ENCODE data around the gene CRTC2. TPM values are rescaled to one million over a fixed set of nuclear protein-coding genes. Genes with fewer than 3 reads are reported as not detected.

CRTC2 gene
- total and polyA plus RNA-seq, 9 of the 15 experiments (the other 6 are each of a cell fraction or from before 2014, with no cell fraction given): 2.7 to 26.4 (median 10.2) TPM

GRCh38 chr1:153932156-153933131 is 26.0 kb downstream of the CRTC2 start:
- H3K4me2 ChIP-seq (ENCODE audit: insufficient read depth, low read length): no peak overlapping the region
- in situ Hi-C loops (cut with MboI) (no loop called here), intact Hi-C loops (cut with micrococcal nuclease) (no loop called here)
- BruUV-seq (replicated peaks): no TSS peak
- no peaks in the 10 kb centered on the region for H3K27me3 ChIP-seq (ENCODE audit: control insufficient read depth in 2 of 2, insufficient read depth in 2 of 2, low read length in 2 of 2)
- no peaks in the 10 kb centered on the region for H3K79me2 ChIP-seq (ENCODE audit: control insufficient read depth, insufficient read depth, low read length)
- ChIA-PET POLR2A (interaction anchor here (0.6 to 1.7 kb wide), 5 partner anchors 9 to 116 kb away, joined by 3 to 5 read pairs (median 3); partner anchors contain the start of genes GATAD2B and JTB), CTCF (ENCODE audit: low intra/inter-chr PET ratio) (no interaction called here)
- H3K27ac ChIP-seq (ENCODE audit: extremely low read depth, low read depth, low read length): no peak overlapping the region
- TF ChIP-seq MCM5 (IDR thresholded peaks at IDR 0.05; ENCODE audit: low read depth) (no peak), RBFOX2 (IDR thresholded peaks at IDR 0.05; ENCODE audit: low read depth, low read length) (0 out of 2 replicates have a peak, but pooled peaks have one; percentile 20), PTRF (tag; IDR thresholded peaks at IDR 0.05) (no peak), STAT5B (CRISPR knock-in tag; IDR thresholded peaks at IDR 0.05) (no peak), POLR2G (IDR thresholded peaks at IDR 0.05; ENCODE audit: low read depth, low read length) (peak; percentile 55), NCOA1 (IDR thresholded peaks at IDR 0.05; ENCODE audit: low read depth) (no peak), ZNF76 (CRISPR knock-in tag; IDR thresholded peaks at IDR 0.05; ENCODE audit: borderline replicate concordance) (no peak), RFX5 (IDR thresholded peaks at IDR 0.05; ENCODE audit: low read depth, low read length) (no peak)
- TF ChIP-seq, protein P1, sequence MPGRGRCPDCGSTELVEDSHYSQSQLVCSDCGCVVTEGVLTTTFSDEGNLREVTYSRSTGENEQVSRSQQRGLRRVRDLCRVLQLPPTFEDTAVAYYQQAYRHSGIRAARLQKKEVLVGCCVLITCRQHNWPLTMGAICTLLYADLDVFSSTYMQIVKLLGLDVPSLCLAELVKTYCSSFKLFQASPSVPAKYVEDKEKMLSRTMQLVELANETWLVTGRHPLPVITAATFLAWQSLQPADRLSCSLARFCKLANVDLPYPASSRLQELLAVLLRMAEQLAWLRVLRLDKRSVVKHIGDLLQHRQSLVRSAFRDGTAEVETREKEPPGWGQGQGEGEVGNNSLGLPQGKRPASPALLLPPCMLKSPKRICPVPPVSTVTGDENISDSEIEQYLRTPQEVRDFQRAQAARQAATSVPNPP (IDR thresholded peaks at IDR 0.05; ENCODE audit: borderline replicate concordance, insufficient read depth, insufficient read length): no peak
- TF ChIP-seq, protein P2, sequence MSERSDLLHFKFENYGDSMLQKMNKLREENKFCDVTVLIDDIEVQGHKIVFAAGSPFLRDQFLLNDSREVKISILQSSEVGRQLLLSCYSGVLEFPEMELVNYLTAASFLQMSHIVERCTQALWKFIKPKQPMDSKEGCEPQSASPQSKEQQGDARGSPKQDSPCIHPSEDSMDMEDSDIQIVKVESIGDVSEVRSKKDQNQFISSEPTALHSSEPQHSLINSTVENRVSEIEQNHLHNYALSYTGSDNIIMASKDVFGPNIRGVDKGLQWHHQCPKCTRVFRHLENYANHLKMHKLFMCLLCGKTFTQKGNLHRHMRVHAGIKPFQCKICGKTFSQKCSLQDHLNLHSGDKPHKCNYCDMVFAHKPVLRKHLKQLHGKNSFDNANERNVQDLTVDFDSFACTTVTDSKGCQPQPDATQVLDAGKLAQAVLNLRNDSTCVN (CRISPR knock-in tag; IDR thresholded peaks at IDR 0.05): no peak
- no peaks in the 10 kb centered on the region for H3K9me1 ChIP-seq (ENCODE audit: control insufficient read depth, insufficient read depth, low read length)
- H3K9me3 ChIP-seq (replicated peaks; ENCODE audit: control insufficient read depth, insufficient read depth, low read depth, low read length): no peaks in the 10 kb centered on the region
- H3K4me3 ChIP-seq: no peak overlapping the region
- no peaks in the 10 kb centered on the region for H3K4me1 ChIP-seq (replicated peaks in 1 of 2; ENCODE audit: control insufficient read depth in 2 of 2, insufficient read depth in 2 of 2, low read length in 2 of 2)
- no peaks in the 10 kb centered on the region for H4K20me1 ChIP-seq (replicated peaks; ENCODE audit: control insufficient read depth, insufficient read depth, low read length)
- no peak overlapping the region for H3K9ac ChIP-seq (ENCODE audit: insufficient read depth in 1 of 2, low read depth in 2 of 2, low read length in 2 of 2)
- H2AFZ ChIP-seq (ENCODE audit: low read depth, low read length): no peak overlapping the region
- WGBS (ENCODE audit: insufficient coverage, low coverage, missing lambda C conversion rate): 98% methylated on average over 17 of the region's 18 CpGs
- FAIRE-seq: no peak
- ATAC-seq: no peak
- peaks cover 71% of the 10 kb centered on the region; the same call in 2 of the 3 replicates for H3K36me3 ChIP-seq (ENCODE audit: control insufficient read depth, insufficient read depth, low read length)
- DNase-seq (ENCODE audit: extremely low read depth in 1 of 4, low spot score in 3 of 4): no peak

Data from K562 (cell line).